Measurements from ENCODE around the gene APOB. TPM values are rescaled to one million over a fixed set of nuclear protein-coding genes. Genes with fewer than 3 reads are reported as not detected.
A peak's percentile ranks its signal among the peaks of the same experiment; 100 is the strongest.

APOB gene
- polyA plus RNA-seq, 1 of the 3 experiments (the other 2 are of a cell fraction) = not detected

- no peak overlapping the region for H3K4me3 ChIP-seq (ENCODE audit: low read depth in 2 of 2, low read length in 1 of 2)
- 52% methylated on average over 16 of the region's 21 CpGs for WGBS (ENCODE audit: low lambda C conversion rate)
Observed at GRCh38 chr2:20957788-20958525, 85.9 kb downstream of the APOB start.

GRCh38 chr2:20955277-20956026 is 88.4 kb downstream of the APOB start:
- no peaks in the 10 kb centered on the region for H3K9me2 ChIP-seq
- no peak overlapping the region for H3K4me2 ChIP-seq
- peaks cover 0 to 3% of the 10 kb centered on the region in 2 experiments; a peak in 1 of 4 replicates for H3K4me1 ChIP-seq (ENCODE audit: control insufficient read depth in 1 of 2, insufficient read depth in 2 of 2, low read depth in 1 of 2, low read length in 1 of 2)
- no peak overlapping the region for H3K9ac ChIP-seq
- no peaks in the 10 kb centered on the region for H3K79me2 ChIP-seq (ENCODE audit: insufficient read depth)
- no peak overlapping the region for H2AFZ ChIP-seq (ENCODE audit: low read depth)
- H4K20me1 ChIP-seq (ENCODE audit: insufficient read depth) = no peaks in the 10 kb centered on the region
- no peaks in the 10 kb centered on the region for H3F3A ChIP-seq (replicated peaks; ENCODE audit: insufficient read depth)
- H3K27me3 ChIP-seq (ENCODE audit: insufficient read depth) = no peaks in the 10 kb centered on the region
- no peak for DNase-seq
- no peak overlapping the region for H3K27ac ChIP-seq (ENCODE audit: low read depth in 2 of 2, low read length in 1 of 2)
- POLR2A ChIA-PET = no interaction called here
- H3K9me3 ChIP-seq = no peaks in the 10 kb centered on the region
- WGBS (ENCODE audit: low lambda C conversion rate) = 53% methylated on average over 10 of the region's 10 CpGs
- no peaks in the 10 kb centered on the region for H3K36me3 ChIP-seq (replicated peaks in 1 of 2; ENCODE audit: control insufficient read depth in 1 of 2, insufficient read depth in 2 of 2, low read length in 1 of 2)
- CTCF ChIA-PET = interaction anchor here (0.5 to 14.3 kb wide), 5 partner anchors 15 to 292 kb away, joined by 3 to 427 read pairs (median 3); partner anchors contain the start of gene GDF7
- no peak overlapping the region for H3K4me3 ChIP-seq (ENCODE audit: low read depth in 2 of 2, low read length in 1 of 2)
- TF ChIP-seq FOSL2 (IDR thresholded peaks at IDR 0.05; ENCODE audit: borderline replicate concordance, low read depth) = no peak
- no peak for TF ChIP-seq TAF1 (IDR thresholded peaks at IDR 0.05; ENCODE audit: borderline replicate concordance, low read depth, low read length)
- TF ChIP-seq MEF2A (IDR thresholded peaks at IDR 0.05; ENCODE audit: borderline replicate concordance, low read depth) = no peak
- TF ChIP-seq CHD2 (IDR thresholded peaks at IDR 0.05; ENCODE audit: low read length, partially characterized antibody) = no peak
- no peak for TF ChIP-seq USF2 (IDR thresholded peaks at IDR 0.05; ENCODE audit: borderline replicate concordance, low read depth, low read length)
- no peak for TF ChIP-seq NFIC (IDR thresholded peaks at IDR 0.05; ENCODE audit: borderline replicate concordance)
- TF ChIP-seq TEAD4 (IDR thresholded peaks at IDR 0.05; ENCODE audit: borderline replicate concordance, insufficient read depth) = no peak
- TF ChIP-seq MAX (IDR thresholded peaks at IDR 0.05; ENCODE audit: low read depth) = no peak
- no peak for TF ChIP-seq ZBTB33 (IDR thresholded peaks at IDR 0.05; ENCODE audit: borderline replicate concordance, low read depth)

More at GRCh38 chr2:20957788-20958525, 85.9 kb downstream of the APOB start:
- Histone ChIP-seq H3K4me1 (ENCODE audit: control insufficient read depth in 1 of 2, insufficient read depth in 2 of 2, low read depth in 1 of 2, low read length in 1 of 2) (no peaks in the 10 kb centered on the region; a peak in 1 of 4 replicates), H3K27ac (ENCODE audit: low read depth in 2 of 2, low read length in 1 of 2) (no peak overlapping the region), H2AFZ (ENCODE audit: low read depth) (no peak overlapping the region), H3K4me2 (no peak overlapping the region), H4K20me1 (ENCODE audit: insufficient read depth) (no peaks in the 10 kb centered on the region), H3K9me3 (no peaks in the 10 kb centered on the region), H3K36me3 (replicated peaks in 1 of 2; ENCODE audit: control insufficient read depth in 1 of 2, insufficient read depth in 2 of 2, low read length in 1 of 2) (no peaks in the 10 kb centered on the region), H3F3A (replicated peaks; ENCODE audit: insufficient read depth) (no peaks in the 10 kb centered on the region), H3K9ac (no peak overlapping the region), H3K27me3 (ENCODE audit: insufficient read depth) (no peaks in the 10 kb centered on the region), H3K9me2 (no peaks in the 10 kb centered on the region), H3K79me2 (ENCODE audit: insufficient read depth) (no peaks in the 10 kb centered on the region)
- no peak for TF ChIP-seq MEF2A (IDR thresholded peaks at IDR 0.05; ENCODE audit: borderline replicate concordance, low read depth)
- no peak for TF ChIP-seq TEAD4 (IDR thresholded peaks at IDR 0.05; ENCODE audit: borderline replicate concordance, insufficient read depth)
- TF ChIP-seq SMC3 (IDR thresholded peaks at IDR 0.05; ENCODE audit: low read depth, low read length) = no peak
- no peak for TF ChIP-seq MAX (IDR thresholded peaks at IDR 0.05; ENCODE audit: low read depth)
- TF ChIP-seq CHD2 (IDR thresholded peaks at IDR 0.05; ENCODE audit: low read length, partially characterized antibody) = no peak
- TF ChIP-seq IRF3 (IDR thresholded peaks at IDR 0.05; ENCODE audit: low read depth, low read length) = no peak
- TF ChIP-seq YY1 (IDR thresholded peaks at IDR 0.05; ENCODE audit: low read depth) = no peak
- no peak for TF ChIP-seq FOXM1 (IDR thresholded peaks at IDR 0.05; ENCODE audit: low read depth)
- TF ChIP-seq EZH2phosphoT487 (IDR thresholded peaks at IDR 0.05; ENCODE audit: borderline replicate concordance, low read depth) = no peak
- no peak for TF ChIP-seq FOSL2 (IDR thresholded peaks at IDR 0.05; ENCODE audit: borderline replicate concordance, low read depth)
- no peak for TF ChIP-seq USF2 (IDR thresholded peaks at IDR 0.05; ENCODE audit: borderline replicate concordance, low read depth, low read length)
- ChIA-PET CTCF (interaction anchor here (0.6 to 14.3 kb wide), 7 partner anchors 10 to 307 kb away, joined by 3 to 427 read pairs (median 17); partner anchors contain the start of genes GDF7 and HS1BP3), POLR2A (no interaction called here)
- DNase-seq = peak; percentile 39
